MCF 10A (cell line): ENCODE results near the gene DYSF. TPM values are rescaled to one million over a fixed set of nuclear protein-coding genes. Genes with fewer than 3 reads are reported as not detected.

ENCODE experiments used
- BruUV-seq: library from RNA; stranded (reverse); fragments of 400-500 nt; replicated peaks from 2 replicates; lab custom pipeline; 2021; lab: Mats Ljungman, UMichigan
- CTCF ChIA-PET: fragments of 300-600 bp; sonication (Branson Sonifier 250); formaldehyde crosslinking; extraction: SDS; loops from one replicate; lab custom pipeline; 2021; ENCODE audit warnings: antibody characterized with exemption, inconsistent platforms; lab: Yijun Ruan, JAX
- POLR2A ChIA-PET: fragments of 300-600, 350-650 bp; sonication (Branson Sonifier 250); formaldehyde crosslinking; extraction: SDS; loops from one replicate; lab custom pipeline; 2020; ENCODE audit warnings: antibody characterized with exemption, inconsistent platforms; lab: Yijun Ruan, JAX
- DNase-seq: peaks from one replicate; pipeline ENCODE4 v3.0.0-alpha.2; 2018; ENCODE audit not compliant: unreplicated experiment
- H3K27ac Mint-ChIP-seq: one replicate; pipeline ENCODE4 v1.8.0; 2022; ENCODE audit warnings: mild to moderate bottlenecking, low read depth, mixed read lengths; ENCODE audit not compliant: unreplicated experiment
- H3K27me3 Mint-ChIP-seq: one replicate; pipeline ENCODE4 v1.8.0; 2022; ENCODE audit warnings: mixed read lengths; ENCODE audit not compliant: insufficient read depth, unreplicated experiment
- H3K36me3 Mint-ChIP-seq: one replicate; pipeline ENCODE4 v1.8.0; 2022; ENCODE audit warnings: mild to moderate bottlenecking, moderate library complexity, mixed read lengths; ENCODE audit not compliant: insufficient read depth, unreplicated experiment
- H3K4me1 Mint-ChIP-seq: one replicate; pipeline ENCODE4 v1.8.0; 2022; ENCODE audit warnings: mixed read lengths; ENCODE audit not compliant: insufficient read depth, unreplicated experiment
- H3K4me3 Mint-ChIP-seq: one replicate; pipeline ENCODE4 v1.8.0; 2022; ENCODE audit warnings: mild to moderate bottlenecking, moderate library complexity, mixed read lengths; ENCODE audit not compliant: unreplicated experiment
- H3K9me3 Mint-ChIP-seq: one replicate; pipeline ENCODE4 v1.8.0; 2022; ENCODE audit warnings: mixed read lengths; ENCODE audit not compliant: unreplicated experiment
- intact Hi-C: fragments of 100-400 bp; cut with micrococcal nuclease; formaldehyde crosslinking; loops from 2 replicates; pipeline ENCODE4 v1.14.1; 2022
- total RNA-seq: library from RNA; stranded (reverse); gene quantifications from 2 replicates; pipeline ENCODE4 v1.2.3, GENCODE V29; 2022
- TF ChIP-seq, protein P1 (sequence below): fragments of 200-600 bp; IDR thresholded peaks from one replicate; pipeline ENCODE4 v1.8.0; 2022; ENCODE audit warnings: antibody characterized with exemption, mild to moderate bottlenecking; ENCODE audit not compliant: unreplicated experiment

The DYSF gene
- total RNA-seq, 1 experiment from 2014 or later = 2.0 TPM

DNA sequence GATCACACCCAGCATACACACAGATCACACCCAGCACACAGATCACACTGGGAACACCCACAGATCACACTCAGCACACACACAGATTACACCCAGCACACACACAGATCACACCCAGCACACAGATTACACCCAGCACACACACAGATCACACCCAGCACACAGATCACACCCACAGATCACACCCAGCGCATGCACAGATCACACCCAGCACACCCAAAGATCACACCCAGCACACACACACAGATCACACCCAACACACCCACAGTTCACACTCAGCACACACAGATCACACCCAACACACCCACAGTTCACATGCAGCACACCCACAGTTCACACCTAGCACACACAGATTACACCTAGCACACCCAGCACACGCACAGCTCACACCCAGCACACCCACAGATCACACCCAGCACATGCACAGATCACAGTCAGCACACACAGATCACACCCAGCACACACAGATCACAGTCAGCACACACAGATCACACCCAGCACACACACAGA is 117.6 kb downstream of the DYSF start:
- no peaks in the 10 kb centered on the region for H3K9me3 Mint-ChIP-seq

DNA sequence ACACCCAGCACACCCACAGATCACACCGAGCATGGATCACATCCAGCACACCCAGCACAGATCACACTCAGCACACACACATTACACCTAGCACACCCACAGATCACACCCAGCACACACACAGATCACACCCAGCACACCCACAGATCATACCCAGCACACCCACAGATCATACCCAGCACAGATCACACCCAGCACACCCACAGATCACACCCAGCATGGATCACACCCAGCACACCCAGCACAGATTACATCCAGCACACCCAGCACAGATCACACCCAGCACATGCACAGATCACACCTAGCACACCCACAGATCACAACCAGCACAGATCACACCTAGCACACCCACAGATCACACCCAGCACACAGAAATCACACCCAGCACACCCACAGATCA is 118.6 kb downstream of the DYSF start:
- Mint-ChIP-seq H3K27ac (no peak overlapping the region), H3K27me3 (no peaks in the 10 kb centered on the region), H3K4me1 (no peaks in the 10 kb centered on the region), H3K4me3 (no peak overlapping the region), H3K9me3 (no peaks in the 10 kb centered on the region), H3K36me3 (no peaks in the 10 kb centered on the region)
- no TSS peak for BruUV-seq
- ChIA-PET CTCF (interaction anchor here (0.5 kb wide), 1 partner anchor 1291 kb away, joined by 3 read pairs; no protein-coding TSS in a partner anchor), POLR2A (no interaction called here)
- intact Hi-C loops = no loop called here
- DNase-seq = no peak
- TF ChIP-seq, protein P1, sequence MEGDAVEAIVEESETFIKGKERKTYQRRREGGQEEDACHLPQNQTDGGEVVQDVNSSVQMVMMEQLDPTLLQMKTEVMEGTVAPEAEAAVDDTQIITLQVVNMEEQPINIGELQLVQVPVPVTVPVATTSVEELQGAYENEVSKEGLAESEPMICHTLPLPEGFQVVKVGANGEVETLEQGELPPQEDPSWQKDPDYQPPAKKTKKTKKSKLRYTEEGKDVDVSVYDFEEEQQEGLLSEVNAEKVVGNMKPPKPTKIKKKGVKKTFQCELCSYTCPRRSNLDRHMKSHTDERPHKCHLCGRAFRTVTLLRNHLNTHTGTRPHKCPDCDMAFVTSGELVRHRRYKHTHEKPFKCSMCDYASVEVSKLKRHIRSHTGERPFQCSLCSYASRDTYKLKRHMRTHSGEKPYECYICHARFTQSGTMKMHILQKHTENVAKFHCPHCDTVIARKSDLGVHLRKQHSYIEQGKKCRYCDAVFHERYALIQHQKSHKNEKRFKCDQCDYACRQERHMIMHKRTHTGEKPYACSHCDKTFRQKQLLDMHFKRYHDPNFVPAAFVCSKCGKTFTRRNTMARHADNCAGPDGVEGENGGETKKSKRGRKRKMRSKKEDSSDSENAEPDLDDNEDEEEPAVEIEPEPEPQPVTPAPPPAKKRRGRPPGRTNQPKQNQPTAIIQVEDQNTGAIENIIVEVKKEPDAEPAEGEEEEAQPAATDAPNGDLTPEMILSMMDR = no peak

More for the DNA sequence above, 117.6 kb downstream of the DYSF start:
- no TSS peak for BruUV-seq
- DNase-seq = no peak
- H3K4me1 Mint-ChIP-seq = no peaks in the 10 kb centered on the region
- ChIA-PET POLR2A (no interaction called here), CTCF (no interaction called here)
- no peak overlapping the region for H3K4me3 Mint-ChIP-seq
- no peaks in the 10 kb centered on the region for H3K36me3 Mint-ChIP-seq
- TF ChIP-seq, protein P1 = no peak
- H3K27ac Mint-ChIP-seq = no peak overlapping the region
- intact Hi-C loops = no loop called here
- no peaks in the 10 kb centered on the region for H3K27me3 Mint-ChIP-seq

GRCh38 chr2:71575966-71576365 is 122.6 kb downstream of the DYSF start:
- Mint-ChIP-seq H3K4me3 (no peak overlapping the region), H3K4me1 (no peaks in the 10 kb centered on the region), H3K36me3 (no peaks in the 10 kb centered on the region), H3K27me3 (no peaks in the 10 kb centered on the region), H3K27ac (no peak overlapping the region), H3K9me3 (no peaks in the 10 kb centered on the region)
- no peak for DNase-seq
- BruUV-seq = no TSS peak
- TF ChIP-seq, protein P1 = no peak
- ChIA-PET POLR2A (no interaction called here), CTCF (no interaction called here)
- intact Hi-C loops = no loop called here

DNA sequence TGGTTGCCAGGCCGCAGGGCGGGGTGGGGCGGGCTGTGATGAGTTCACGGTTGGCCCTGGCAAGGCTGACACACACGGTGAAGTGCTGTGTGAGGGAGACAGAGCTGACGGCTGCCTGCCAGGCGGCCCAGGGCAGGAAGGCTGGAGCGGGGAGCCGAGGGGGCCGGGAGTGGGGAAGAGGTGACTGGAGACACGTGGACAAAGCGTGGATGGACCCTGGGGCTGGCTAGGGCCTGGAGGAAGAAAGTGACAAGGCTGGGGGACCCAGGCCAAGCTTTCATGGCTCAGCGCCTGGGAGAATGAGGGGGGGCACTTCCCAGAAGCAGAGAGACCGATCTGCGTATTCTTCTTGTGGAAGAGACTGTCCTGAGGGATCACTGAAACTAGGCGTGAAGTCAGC is 123.2 kb downstream of the DYSF start:
- DNase-seq = no peak
- Mint-ChIP-seq H3K27me3 (no peaks in the 10 kb centered on the region), H3K4me3 (no peak overlapping the region), H3K4me1 (no peaks in the 10 kb centered on the region), H3K9me3 (no peaks in the 10 kb centered on the region), H3K36me3 (no peaks in the 10 kb centered on the region), H3K27ac (no peak overlapping the region)
- TF ChIP-seq, protein P1 = no peak
- intact Hi-C loops = no loop called here
- POLR2A ChIA-PET = no interaction called here
- CTCF ChIA-PET = no interaction called here
- BruUV-seq = no TSS peak
